NCI-H146 treated with DMSO at 0.1 percent for 48 hours (cell line): ENCODE results near the gene LDB2.
"Not testable (repeated sequence)": the region's sequence is repeated elsewhere in the genome, so short reads cannot be mapped to it uniquely, and the experiment has no call there.

ENCODE experiments used
- DNase-seq: peaks from one replicate; lab custom pipeline; 2025; ENCODE audit not compliant: unreplicated experiment; lab: John Stamatoyannopoulos, UW

Gene LDB2

DNA sequence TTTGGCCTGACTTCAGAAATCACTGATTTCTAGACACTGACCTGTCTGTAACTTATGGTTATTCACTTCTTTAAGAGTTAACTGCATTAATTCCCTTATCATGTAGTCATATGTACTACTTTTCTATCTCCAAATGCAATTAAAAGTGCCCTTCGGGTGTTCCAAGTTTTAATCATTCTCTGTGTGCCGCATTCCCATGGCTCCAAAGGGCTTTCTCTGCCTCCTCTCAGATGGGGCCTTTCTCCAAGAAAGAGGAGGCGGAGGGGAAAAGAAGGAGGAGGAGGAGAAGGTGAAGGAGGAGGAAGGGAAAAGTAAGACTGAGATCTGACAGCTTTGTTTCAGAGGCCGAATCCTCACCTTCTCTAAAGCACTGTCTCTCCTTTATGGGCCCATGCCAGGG lies 325.8 kb downstream of the LDB2 start:
- no peak for DNase-seq

DNA sequence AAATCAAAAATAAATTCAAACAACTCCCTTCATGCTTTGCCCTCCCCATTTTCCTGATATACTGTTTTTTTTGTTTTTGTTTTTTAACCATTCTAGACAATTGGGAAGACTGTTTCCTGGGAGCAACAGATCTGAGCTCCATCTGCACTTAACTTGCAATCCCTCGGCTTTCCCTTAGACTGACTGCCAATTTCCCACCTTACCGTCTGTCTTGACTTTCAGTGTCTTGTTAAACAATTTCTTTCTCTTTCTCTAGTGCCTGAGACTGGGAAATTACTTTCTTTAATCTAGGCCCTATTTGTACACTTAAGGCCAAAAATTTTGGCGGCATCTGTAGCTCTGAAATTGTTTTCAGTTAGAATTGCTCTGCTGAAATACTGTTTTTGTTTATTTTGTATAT lies 326.3 kb downstream of the LDB2 start:
- no peak for DNase-seq

DNA sequence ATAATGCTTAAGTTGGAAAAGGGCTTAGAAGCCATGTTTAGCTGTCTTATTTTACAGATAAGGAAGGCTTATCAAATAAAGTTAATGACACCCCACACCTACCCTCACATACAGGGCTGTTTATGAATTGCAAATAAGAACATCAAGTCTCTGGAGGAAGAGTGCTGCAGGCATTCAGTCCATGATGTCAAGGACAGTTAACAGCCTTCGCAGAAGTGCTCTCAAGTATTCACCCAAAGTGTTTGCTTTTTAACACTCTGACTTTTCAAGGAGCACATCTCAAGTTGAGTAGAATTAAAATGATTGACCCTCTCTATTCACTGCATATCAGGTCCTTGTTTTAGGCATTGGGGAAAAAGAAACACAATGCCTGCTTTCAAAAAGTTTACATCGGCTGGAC lies 328.7 kb downstream of the LDB2 start:
- DNase-seq = no peak

DNA sequence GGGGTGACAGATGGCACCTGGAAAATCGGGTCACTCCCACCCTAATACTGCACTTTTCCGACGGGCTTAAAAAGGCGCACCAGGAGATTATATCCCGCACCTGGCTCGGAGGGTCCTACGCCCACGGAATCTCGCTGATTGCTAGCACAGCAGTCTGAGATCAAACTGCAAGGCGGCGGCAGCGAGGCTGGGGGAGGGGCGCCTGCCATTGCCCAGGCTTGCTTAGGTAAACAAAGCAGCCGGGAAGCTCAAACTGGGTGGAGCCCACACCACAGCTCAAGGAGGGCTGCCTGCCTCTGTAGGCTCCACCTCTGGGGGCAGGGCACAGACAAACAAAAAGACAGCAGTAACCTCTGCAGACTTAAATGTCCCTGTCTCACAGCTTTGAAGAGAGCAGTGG lies 341.1 kb downstream of the LDB2 start:
- DNase-seq = not testable (repeated sequence)

DNA sequence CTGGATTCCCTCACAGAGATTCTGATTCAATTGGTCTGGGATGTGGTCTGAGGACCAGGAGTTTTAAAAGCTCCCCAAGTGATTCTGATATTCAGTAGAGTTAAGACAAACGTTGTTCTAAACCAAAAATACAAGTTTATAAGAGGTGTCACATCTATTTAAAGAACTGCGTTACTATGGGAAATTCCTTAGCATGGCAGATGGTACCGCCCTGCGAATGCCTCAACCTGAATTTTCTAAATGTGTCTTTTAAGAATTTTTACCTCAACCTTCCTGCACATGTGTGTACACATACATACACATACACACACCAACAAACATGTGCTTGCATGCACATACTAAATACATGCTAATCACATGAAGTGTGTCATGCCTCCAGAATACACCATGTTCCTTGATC lies 343.3 kb downstream of the LDB2 start:
- DNase-seq = no peak

DNA sequence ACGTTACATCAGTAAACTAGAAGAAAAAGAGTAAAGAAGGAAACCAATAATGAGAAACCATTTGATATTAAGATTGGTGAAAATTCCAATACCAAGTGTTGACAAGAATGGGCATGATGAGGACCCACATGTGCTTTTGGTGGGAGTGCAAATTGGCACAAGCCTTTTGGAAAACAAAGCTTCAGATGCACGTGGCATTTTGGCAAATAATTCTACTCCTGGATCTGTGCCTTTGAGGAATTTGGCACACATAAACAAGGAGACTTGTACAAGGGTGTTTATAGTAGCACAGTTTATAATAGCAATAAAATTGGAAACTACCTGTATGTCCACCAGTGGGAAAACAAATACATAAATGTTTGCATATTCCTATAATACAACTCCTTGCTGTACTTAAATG lies 347.9 kb downstream of the LDB2 start:
- no peak for DNase-seq

DNA sequence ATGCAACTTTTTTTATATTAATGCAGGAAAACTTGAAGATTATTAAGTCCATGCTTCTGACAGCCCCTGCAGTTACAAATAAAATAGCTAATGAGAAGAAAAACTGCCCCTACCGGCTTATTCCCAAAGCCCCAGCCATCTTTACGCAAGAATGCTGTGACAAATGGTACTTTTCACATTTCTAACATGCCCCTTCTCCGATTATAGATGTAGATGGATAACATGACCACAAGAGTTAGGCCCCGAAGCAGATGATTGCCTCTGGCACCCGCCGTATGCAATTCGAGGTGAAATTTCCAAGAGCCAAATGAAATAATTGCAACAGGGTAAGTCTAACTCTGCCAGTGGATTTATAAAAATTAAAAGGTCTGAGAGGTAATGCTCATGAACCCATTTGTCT lies 352.8 kb downstream of the LDB2 start:
- DNase-seq = no peak

DNA sequence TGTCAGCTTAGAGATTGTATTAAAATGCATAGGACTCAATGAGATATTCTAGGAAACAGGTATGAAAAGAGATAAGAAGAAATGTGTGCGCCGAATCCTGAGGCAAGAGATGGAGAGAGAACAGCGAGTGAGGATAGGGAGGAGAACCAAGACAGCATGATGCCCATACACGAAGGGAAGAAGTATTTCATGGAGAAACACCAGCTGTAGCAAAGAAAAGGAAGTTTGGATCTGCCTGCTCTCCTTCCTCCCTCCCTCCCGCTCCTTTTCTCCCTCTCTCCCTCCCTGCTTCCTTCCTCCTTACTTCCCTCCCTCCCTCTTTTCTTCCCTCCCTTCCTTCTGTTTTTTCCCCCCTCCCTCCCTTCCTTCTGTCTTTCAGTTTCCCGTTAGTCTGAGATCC lies 353.6 kb downstream of the LDB2 start:
- no peak for DNase-seq

DNA sequence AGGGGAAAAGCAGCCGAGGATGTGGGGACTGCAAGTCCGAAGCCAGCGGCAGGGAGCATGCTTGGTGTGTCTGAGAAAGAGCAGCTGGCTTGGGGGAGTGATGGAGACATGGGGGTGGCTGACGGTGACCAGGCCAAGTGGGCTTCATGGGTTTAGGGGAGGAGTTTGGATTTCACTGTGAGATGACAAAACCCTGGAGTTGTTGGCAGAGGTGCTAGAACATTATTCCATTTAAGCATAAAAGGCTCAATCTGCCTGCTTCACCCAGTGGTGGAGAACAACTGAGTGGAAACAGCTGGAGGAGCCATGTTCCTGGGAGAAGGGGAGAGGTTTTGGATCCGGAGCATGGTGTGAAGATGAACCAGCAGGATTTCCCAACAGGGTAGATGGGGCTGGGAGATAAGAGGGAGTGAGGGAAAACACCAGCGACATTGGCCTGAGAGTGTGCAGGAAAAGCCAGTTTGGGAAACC lies 354.2 kb downstream of the LDB2 start:
- DNase-seq = no peak

DNA sequence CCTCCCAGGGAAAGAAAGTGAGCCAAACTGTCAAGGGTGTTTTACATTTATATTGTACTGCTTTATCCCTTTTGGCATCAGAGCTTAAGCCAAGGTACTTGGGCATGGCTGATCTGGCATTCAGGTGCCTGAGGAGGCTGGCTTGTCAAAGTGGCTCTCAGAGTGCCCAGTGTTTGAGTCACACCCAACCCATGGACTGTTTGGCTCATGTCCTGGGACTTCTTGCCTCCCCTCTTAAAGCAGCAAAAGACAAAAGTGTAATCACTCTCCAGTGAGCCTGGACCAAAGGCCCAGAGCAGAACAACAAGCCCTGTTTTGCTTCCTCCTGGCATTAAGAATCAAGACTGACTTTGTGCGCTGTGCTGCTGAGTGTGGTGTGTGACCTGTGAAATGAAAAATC lies 360.5 kb downstream of the LDB2 start:
- DNase-seq = no peak

DNA sequence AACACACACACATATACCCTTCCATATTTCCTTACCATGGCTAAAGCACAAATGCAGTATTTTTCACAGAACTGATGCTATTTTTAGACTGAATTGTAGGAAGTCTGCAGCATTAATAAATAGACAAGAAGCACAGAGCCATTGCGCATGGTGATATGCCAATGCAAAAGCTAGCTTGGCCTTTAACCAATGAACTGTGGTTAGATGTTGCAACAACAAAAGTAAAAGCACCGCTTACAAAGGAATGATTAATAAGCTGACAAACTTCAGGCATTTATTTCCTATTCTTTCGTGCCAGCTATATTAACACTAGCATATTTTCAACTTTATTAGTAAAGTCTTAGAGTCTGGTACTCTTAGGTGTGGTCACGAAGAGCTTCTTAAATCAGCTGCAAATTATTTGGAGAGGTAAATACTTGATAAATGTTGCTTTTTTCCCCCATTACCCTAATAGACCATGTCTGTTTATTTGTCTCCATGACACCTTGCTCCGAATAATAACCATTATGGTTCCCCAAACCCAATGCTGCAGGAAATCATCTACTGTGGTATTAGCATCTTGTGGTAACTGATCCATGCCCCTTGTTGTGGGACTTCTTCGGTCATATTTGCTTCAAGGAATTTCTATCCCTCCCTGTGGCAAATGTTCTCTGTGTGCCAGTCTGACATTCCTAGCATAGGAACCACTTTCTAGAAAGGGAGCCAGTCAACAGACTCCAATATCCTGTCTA lies 366.0 kb downstream of the LDB2 start:
- no peak for DNase-seq

DNA sequence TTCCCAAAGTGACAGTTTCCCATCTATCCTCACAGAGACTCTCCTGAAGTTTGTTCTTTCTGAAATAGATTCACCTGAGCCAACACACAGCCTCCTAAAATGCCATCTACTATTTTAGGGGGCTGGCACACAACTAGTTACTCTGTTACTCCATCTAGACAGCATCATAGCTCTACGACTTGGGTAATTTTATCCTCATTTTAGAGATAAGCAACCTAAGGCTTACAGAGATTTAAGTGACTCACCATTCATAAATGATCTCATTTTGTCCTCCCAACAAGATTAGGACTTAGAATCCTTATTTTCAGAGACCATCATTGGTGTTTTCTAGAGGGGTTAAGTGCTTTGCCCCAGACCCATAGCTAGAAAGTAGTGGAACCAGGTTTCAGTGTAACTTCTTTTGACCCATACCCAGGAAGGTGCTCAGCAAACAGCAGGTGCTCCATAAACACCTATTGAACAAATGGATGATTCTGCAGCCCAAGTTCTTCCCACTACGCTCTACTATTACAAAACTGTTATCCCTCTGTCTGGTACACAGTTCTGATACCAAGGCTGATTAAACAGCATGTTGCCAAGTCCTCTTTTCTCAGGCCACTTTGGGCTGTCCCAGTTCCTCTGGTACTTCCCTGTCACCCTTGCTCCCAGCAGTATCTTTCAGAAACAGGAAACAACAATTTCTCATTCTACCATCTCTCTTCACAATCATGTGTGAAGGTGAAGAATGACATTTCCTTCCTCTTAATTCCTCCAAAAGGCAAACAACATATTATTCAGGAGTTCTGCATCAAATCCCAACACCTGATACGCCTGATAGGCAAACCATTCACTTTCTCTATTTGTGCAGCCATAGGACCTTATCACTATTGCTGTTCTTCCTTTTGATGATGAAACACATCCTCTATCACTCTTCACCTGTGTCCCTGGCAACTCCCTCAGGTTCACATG lies 367.5 kb downstream of the LDB2 start:
- DNase-seq = no peak

DNA sequence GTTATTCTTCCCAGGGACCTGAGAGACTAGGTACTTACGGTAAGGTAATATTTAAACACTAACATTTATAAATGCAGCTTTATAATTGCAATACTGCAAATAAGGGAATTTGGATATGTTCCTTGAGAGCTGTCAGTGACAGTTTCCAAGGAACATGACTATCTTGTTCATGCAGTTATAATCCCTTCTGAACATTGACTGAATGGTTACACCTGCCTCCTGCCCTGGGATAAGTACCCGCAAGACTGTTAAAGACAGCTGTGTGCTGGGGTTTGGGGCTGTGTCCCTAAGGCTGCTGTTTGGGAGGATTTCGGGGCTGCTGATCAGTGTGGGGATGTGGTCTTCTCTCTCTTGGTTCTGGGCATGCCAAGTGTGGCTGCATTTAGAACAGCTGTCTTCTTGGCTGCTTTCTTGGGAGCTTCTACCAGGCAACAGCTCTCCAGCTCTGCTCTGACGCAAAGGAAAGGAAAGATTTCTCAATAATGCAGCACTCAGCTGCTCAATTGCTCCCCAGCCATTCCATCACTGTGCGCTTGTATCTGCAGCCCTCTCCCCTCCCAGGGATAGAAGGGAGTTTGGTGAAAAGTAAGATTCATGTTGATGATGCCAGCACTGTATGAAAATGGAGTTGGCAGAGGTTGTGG lies 373.4 kb downstream of the LDB2 start:
- no peak for DNase-seq

DNA sequence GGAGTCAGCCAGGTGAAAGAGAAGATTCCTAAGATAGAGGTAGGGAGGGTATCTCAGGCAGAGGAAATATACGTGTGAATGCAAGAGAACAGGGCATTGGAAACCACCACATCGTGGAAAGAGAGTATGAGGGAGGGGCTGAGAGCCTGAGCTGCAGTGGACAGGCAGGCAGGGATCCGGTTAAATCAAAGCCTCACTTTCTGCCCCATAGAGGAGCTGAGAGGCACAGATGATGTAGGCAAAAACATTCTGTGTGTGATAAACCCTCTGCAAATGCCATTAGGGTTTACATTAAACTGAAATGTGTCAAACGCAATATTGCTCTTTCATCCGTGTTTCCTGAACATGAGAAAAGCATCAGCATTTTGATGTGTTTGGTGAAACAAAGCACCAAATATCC lies 374.0 kb downstream of the LDB2 start:
- DNase-seq = no peak

DNA sequence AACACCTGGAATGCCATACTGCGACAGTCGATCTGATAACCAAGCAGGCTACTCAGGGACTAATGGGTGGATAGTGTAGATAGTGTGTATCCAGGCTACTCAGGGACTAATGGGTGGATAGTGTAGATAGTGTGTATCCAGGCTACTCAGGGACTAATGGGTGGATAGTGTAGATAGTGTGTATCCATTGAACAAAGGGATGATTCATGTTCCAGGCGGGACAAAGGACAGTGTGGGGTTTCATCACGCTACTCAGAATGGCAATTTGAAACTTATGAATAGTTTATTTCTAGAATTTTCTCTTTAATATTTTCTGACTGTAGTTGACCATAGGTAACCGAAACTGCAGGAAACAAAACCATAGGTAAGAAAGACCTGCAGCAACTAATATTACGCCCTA lies 374.9 kb downstream of the LDB2 start:
- DNase-seq = not testable (repeated sequence)

DNA sequence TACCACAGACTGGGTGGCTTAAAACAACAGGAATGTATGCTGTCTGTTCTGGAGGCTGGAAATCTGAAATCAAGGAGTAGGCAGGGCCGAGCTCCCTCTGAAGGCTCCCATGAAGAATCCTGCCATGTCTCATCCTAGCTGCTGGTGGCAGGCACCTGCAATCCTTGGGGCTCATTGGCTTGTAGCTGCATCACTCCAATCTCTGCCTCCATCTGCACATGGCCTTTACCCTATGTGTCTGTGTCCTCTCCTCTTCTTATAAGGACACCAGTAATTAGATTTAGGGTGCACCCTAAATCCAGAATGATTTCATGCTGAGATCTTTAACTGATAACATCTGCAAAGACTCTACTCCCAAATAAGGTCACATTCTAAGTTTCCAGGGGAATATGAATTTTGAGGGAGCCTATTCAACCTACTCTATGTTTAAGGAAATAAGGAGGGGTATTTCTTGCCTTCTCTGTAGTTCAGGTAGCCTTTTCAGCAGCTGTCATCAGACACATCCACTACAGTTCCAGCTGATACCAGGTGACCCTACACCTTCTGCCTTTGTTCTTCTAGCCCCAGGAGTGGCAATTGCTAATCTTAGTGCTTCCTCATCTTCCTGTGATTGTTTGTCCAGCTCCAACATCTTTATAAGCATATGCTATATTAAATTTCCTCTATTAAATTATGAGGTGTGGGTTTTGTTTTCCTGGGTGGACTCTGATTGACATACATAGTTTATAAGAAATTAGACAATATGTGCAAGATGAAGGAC lies 377.1 kb downstream of the LDB2 start:
- no peak for DNase-seq

DNA sequence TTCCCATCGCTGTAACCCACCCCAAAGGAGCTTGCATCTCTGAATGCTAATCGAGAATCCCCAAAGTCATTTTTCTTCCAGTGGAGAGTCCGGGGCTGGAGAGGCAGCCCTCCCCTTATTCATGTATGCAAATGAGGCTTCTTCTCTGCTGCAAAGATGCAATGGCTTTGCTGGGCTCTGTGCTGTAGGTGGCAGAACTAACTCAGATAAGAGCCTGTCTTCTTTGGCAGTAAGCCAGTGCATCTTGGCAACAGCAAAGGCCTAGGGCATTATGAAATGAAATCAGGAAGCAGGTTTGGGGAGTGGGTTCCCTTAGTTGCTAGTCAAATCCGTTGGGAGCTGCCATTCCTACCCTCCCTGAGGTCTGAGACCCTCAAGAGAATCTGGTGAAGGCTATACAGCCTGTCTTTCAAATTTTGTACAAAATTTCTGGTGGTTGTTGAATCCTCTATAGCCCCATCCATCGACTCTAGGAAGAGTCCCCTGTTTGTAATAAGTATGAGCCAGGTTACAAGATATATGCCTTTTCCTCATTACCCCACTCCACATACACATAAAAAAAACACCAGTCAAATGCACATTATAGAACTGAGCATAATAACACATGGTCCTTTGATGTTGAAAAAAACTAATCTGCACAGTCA lies 381.5 kb downstream of the LDB2 start:
- DNase-seq = no peak

DNA sequence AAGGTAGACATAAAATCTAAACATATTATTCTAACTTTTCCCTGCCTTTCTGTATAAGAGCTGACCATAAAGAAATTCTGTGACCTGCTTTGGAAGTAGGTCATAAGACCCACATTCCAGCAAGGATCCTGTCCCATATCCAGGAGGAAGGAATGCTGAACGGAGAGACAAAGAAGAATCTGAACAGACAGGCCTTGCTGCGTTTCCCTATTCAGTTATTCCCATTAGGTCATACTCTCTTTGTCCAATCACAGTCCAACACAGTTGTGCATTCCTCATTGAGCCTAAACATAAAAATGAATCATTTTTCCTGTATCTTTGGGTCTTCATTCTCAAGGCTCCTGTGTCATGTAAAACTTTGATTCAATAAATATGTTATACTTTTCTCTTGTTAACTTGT lies 384.6 kb downstream of the LDB2 start:
- no peak for DNase-seq

DNA sequence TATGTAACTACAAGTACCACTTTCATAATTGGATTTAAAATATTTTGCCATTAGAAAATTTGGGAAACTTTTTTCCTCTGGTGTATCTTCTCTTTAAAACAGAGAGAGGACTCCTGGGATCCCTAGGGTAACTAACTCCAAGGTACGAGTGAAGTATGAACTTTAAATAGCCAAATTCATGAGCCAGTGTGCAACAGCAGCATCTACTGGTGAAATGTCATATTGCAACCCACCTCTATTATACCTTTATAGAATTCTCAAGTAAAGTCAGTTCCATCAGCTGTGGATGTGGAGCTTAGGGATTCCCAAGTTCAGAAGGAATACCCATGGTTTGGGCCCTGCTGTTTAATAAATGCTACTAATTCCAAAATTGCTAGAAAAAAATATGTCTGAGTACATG lies 389.5 kb downstream of the LDB2 start:
- DNase-seq = no peak

DNA sequence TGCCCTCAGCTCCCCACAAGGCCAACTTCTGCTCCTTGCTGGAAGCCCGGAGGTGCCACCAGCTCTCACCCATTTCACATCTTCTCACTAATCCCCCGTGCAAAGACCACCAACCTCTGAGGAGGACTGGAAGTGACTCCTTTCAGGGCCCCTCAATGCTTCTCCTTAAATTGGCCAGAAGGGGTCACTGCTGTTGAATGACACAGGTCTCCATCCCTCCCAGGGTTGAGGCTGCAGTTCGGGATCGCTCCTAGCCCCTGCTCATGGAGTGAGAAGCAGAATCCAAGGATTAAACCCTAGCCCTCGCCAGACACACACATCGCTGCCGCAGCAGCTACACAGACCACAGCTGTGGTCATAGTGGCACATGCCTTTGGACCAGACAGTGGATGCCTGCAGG lies 392.7 kb downstream of the LDB2 start:
- no peak for DNase-seq

DNA sequence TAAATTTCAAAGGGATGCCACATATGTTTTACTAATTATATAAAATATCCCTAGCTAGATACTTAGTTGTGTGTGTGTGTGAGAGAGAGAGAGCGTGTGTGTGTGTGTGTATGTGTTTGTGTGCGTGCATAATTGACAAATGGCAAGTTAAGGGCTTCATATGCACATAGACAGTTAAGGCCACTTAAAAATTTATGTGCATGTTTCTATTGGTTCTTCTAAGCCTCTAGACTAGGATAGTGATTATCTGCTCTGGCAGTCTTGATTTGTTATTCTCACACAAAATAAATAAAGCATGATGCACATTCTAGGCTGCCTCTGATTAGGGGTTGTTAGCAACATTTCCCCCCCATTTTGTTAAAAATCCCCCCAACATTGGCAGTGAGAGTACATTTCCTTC lies 393.2 kb downstream of the LDB2 start:
- no peak for DNase-seq
